Neuronal stem cell (in vitro differentiated cells): ENCODE data around the gene NUP107.

Experiments used
- DNase-seq: peaks from one replicate; pipeline ENCODE4 v3.0.0-alpha.2; 2013; ENCODE audit warnings: low spot score
- H2AFZ ChIP-seq: one replicate; pipeline ENCODE4 v1.6.1; 2013; ENCODE audit warnings: mild to moderate bottlenecking, low read length, inconsistent platforms
- H2AK5ac ChIP-seq: 2 replicates; pipeline ENCODE4 v1.6.1; 2013; ENCODE audit warnings: low read depth, mild to moderate bottlenecking, inconsistent platforms, low read length, moderate library complexity, mixed read lengths
- H2BK120ac ChIP-seq: 2 replicates; pipeline ENCODE4 v1.6.1; 2013; ENCODE audit warnings: low read depth, mild to moderate bottlenecking, inconsistent platforms, low read length, moderate library complexity, mixed read lengths
- H2BK12ac ChIP-seq: one replicate; pipeline ENCODE4 v1.6.1; 2013; ENCODE audit warnings: low read length, inconsistent platforms
- H2BK15ac ChIP-seq: 2 replicates; pipeline ENCODE4 v1.6.1; 2013; ENCODE audit warnings: mild to moderate bottlenecking, low read length, inconsistent platforms, mixed read lengths
- H2BK5ac ChIP-seq: one replicate; pipeline ENCODE4 v1.6.1; 2013; ENCODE audit warnings: inconsistent platforms, mild to moderate bottlenecking, low read length, moderate library complexity
- H3K14ac ChIP-seq: one replicate; pipeline ENCODE4 v1.6.1; 2013; ENCODE audit warnings: low read length, inconsistent platforms
- H3K18ac ChIP-seq: 2 replicates; pipeline ENCODE4 v1.6.1; 2013; ENCODE audit warnings: low read length, inconsistent platforms
- H3K23ac ChIP-seq: 2 replicates; pipeline ENCODE4 v1.6.1; 2013; ENCODE audit warnings: low read depth, mild to moderate bottlenecking, mixed read lengths, low read length, inconsistent platforms; ENCODE audit not compliant: poor library complexity
- H3K27ac ChIP-seq: replicated peaks from 3 replicates; pipeline ENCODE4 v1.5.1; 2013; ENCODE audit warnings: low read length, inconsistent platforms
- H3K27me3 ChIP-seq, 3 experiments: 2 replicates each; pipeline ENCODE4 v1.6.1; 2013; ENCODE audit warnings: low read length in 3 of 3, mild to moderate bottlenecking in 2 of 3, inconsistent platforms in 1 of 3, low read depth in 1 of 3, mixed read lengths in 1 of 3, moderate library complexity in 1 of 3; ENCODE audit not compliant: control insufficient read depth in 3 of 3, insufficient read depth in 3 of 3
- H3K36me3 ChIP-seq, 2 donors: replicated peaks in 1 of 2; 2 replicates each; pipeline ENCODE4 v1.6.1; 2013; ENCODE audit warnings: low read length in 2 of 2; ENCODE audit not compliant: control insufficient read depth in 2 of 2, insufficient read depth in 2 of 2
- H3K4ac ChIP-seq: 2 replicates; pipeline ENCODE4 v1.6.1; 2013; ENCODE audit warnings: inconsistent platforms, mild to moderate bottlenecking, low read length, moderate library complexity
- H3K4me1 ChIP-seq, 2 donors: 1 replicate in 1 of 2; 2 replicates in 1 of 2; pipeline ENCODE4 v1.6.1; 2013; ENCODE audit warnings: low read length in 2 of 2, low read depth in 1 of 2; ENCODE audit not compliant: control insufficient read depth in 2 of 2, insufficient read depth in 1 of 2
- H3K4me2 ChIP-seq: one replicate; pipeline ENCODE4 v1.6.1; 2013; ENCODE audit warnings: mild to moderate bottlenecking, low read length, inconsistent platforms; ENCODE audit not compliant: insufficient read depth, poor library complexity, severe bottlenecking
- H3K4me3 ChIP-seq, 2 donors: 2 replicates each; pipeline ENCODE4 v1.5.1; 2013; ENCODE audit warnings: low read length in 2 of 2, mild to moderate bottlenecking in 2 of 2, inconsistent platforms in 1 of 2, moderate library complexity in 1 of 2
- H3K79me1 ChIP-seq: one replicate; pipeline ENCODE4 v1.6.1; 2013; ENCODE audit warnings: low read depth, mild to moderate bottlenecking, inconsistent platforms, low read length, moderate library complexity
- H3K9ac ChIP-seq: one replicate; pipeline ENCODE4 v1.6.1; 2013; ENCODE audit warnings: mild to moderate bottlenecking, low read depth, low read length, inconsistent platforms; ENCODE audit not compliant: poor library complexity
- H3K9me3 ChIP-seq, 2 donors: replicated peaks in 1 of 2; 2 replicates each; pipeline versions ENCODE3 to v1.6.1; 2013; ENCODE audit warnings: low read length in 2 of 2, mild to moderate bottlenecking in 2 of 2, inconsistent platforms in 1 of 2, low read depth in 1 of 2, mixed read lengths in 1 of 2, moderate library complexity in 1 of 2; ENCODE audit not compliant: control insufficient read depth in 2 of 2, insufficient read depth in 1 of 2
- H4K8ac ChIP-seq: one replicate; pipeline ENCODE4 v1.6.1; 2013; ENCODE audit warnings: low read depth, mild to moderate bottlenecking, inconsistent platforms, low read length, moderate library complexity
- H4K91ac ChIP-seq: one replicate; pipeline ENCODE4 v1.6.1; 2013; ENCODE audit warnings: low read length, low read depth, mild to moderate bottlenecking, inconsistent platforms; ENCODE audit not compliant: poor library complexity
- WGBS, 2 donors: extraction: QIAGEN DNeasy Blood & Tissue Kit; methylation state at CpG; one replicate each; pipeline ENCODE4 v1.1.7; 2013; ENCODE audit warnings: missing lambda C conversion rate in 2 of 2, mixed read lengths in 1 of 2; ENCODE audit not compliant: insufficient read length in 2 of 2, insufficient replicate concordance in 1 of 2; ENCODE audit errors: extremely low coverage in 2 of 2; 5-methylcytosine and 5-hydroxymethylcytosine counted together

NUP107 gene

DNA sequence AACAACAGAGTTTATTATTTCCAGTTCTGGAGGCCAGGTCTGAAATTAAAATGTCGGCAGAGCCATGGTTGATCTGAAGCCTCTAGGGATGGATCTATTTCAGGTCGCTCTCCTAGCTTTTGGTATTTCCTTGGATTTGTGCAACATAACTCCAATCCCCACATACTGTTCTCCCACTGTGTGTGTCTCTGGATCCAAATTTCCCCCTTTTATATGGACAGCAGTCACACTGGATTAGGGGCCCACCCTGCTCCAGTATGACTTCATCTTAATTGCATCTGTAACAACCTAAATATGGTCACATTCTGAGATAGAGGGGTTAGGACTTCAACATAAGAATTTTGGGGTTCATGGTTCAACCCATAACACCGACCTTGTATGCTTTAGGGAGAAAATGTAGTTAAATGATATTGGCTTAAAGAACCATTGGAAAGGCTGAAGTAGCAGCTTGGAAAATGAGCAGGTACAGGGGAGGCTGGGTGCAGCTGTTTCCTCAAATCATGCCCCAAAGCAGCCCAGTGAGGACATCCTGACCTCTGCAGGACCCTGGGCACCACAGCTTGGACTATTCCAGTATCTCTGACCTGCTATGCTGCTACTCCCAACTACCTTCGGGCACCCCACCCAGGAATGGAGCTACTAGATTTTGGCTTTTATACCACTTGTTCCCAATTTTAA, 107.3 kb downstream of the NUP107 start:
- H3K27me3 ChIP-seq, result no peaks in the 10 kb centered on the region
- no peak overlapping the region for H3K9ac ChIP-seq
- no peak overlapping the region for H2AFZ ChIP-seq
- no peaks in the 10 kb centered on the region for H3K4me1 ChIP-seq
- WGBS, 2 donors, result no CpG with 5 or more reads among the region's 4 CpGs
- no peak overlapping the region for H3K4me3 ChIP-seq
- H3K4ac ChIP-seq, result no peak overlapping the region
- H3K18ac ChIP-seq, result no peak overlapping the region
- H3K36me3 ChIP-seq, result no peaks in the 10 kb centered on the region
- H2BK5ac ChIP-seq, result no peak overlapping the region
- DNase-seq, result no peak
- H3K27ac ChIP-seq, result no peak overlapping the region
- no peak overlapping the region for H3K4me2 ChIP-seq
- H4K91ac ChIP-seq, result no peak overlapping the region
- H2AK5ac ChIP-seq, result no peak overlapping the region
- H3K9me3 ChIP-seq, result no peaks in the 10 kb centered on the region
- no peak overlapping the region for H3K23ac ChIP-seq
- H3K14ac ChIP-seq, result no peak overlapping the region
- H4K8ac ChIP-seq, result no peak overlapping the region
- no peak overlapping the region for H2BK15ac ChIP-seq
- no peak overlapping the region for H2BK120ac ChIP-seq
- H3K79me1 ChIP-seq, result no peaks in the 10 kb centered on the region
- no peak overlapping the region for H2BK12ac ChIP-seq

DNA sequence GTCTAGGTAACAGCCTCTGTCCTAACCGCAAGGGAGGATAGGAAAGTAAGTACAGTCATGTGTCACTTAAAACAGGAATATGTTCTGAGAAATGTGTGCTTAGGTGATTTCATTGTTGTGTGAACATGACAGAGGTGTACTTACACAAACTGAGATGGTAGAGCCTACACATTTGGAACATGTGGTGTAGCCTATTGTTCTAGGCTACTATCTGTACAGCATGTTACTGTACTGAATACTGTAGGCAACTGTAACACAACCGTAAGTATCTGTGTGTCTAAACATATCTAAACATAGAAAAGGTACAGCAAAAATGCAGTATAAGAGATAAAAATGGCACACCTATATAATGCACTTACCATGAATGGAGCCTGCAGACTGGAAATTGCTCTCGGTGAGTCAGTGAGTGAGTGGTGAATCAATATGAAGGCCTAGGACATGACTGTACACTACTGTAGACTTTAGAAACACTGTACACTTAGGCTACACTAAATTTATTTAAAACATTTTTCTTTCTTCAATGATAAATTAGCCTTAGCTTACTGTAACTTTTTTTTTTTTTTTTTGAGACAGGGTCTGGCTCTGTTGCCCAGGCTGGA, 108.0 kb downstream of the NUP107 start:
- Histone ChIP-seq H3K36me3 (no peaks in the 10 kb centered on the region), H3K4me2 (no peak overlapping the region), H3K27me3 (no peaks in the 10 kb centered on the region), H3K27ac (no peak overlapping the region), H3K79me1 (no peaks in the 10 kb centered on the region), H4K91ac (no peak overlapping the region), H2BK120ac (no peak overlapping the region), H3K4ac (no peak overlapping the region), H3K4me3 (no peak overlapping the region), H2BK15ac (no peak overlapping the region), H3K23ac (no peak overlapping the region), H2AFZ (no peak overlapping the region), H3K9ac (no peak overlapping the region), H3K18ac (no peak overlapping the region), H3K4me1 (no peaks in the 10 kb centered on the region), H3K14ac (no peak overlapping the region), H2AK5ac (no peak overlapping the region), H3K9me3 (no peaks in the 10 kb centered on the region), H2BK12ac (no peak overlapping the region), H2BK5ac (no peak overlapping the region), H4K8ac (no peak overlapping the region)
- WGBS, 2 donors, result no CpG with 5 or more reads among the region's 3 CpGs
- DNase-seq, result no peak
